SK-N-SH treated with all-trans-retinoic acid at 6 μM for 48 hours (cell line): ENCODE measurements around the gene LEUTX.

Experiments
- ATAC-seq: fragments of 200-7000 bp; cut with Tn5 transposase; 3 replicates; pipeline ENCODE4 v1.9.1; 2020; ENCODE audit warnings: mild to moderate bottlenecking, moderate library complexity
- ARNTL ChIP-seq: fragments of 450-650 bp; formaldehyde crosslinking; IDR thresholded peaks from 2 replicates; pipeline ENCODE4 v1.5.0; 2020; ENCODE audit warnings: low read depth, mild to moderate bottlenecking, moderate library complexity, borderline replicate concordance
- BACH2 ChIP-seq: fragments of 250-450 bp; sonication (Bioruptor Pico); IDR thresholded peaks from 2 replicates; pipeline ENCODE4 v1.9.0; 2021; ENCODE audit warnings: mild to moderate bottlenecking, borderline replicate concordance
- CSDC2 ChIP-seq: fragments of 250-450 bp; sonication (Bioruptor Pico); IDR thresholded peaks from 2 replicates; pipeline ENCODE4 v1.5.0; 2020; ENCODE audit warnings: mild to moderate bottlenecking, moderate library complexity
- CSRNP3 ChIP-seq: fragments of 250-450 bp; sonication (Bioruptor Pico); IDR thresholded peaks from 2 replicates; pipeline ENCODE4 v1.5.1; 2021; ENCODE audit warnings: mild to moderate bottlenecking, moderate library complexity
- ESRRG ChIP-seq: fragments of 250-450 bp; sonication (Bioruptor Pico); IDR thresholded peaks from 2 replicates; pipeline ENCODE4 v1.6.1; 2021; ENCODE audit warnings: mild to moderate bottlenecking
- GLIS3 ChIP-seq: fragments of 250-450 bp; sonication (Bioruptor Pico); IDR thresholded peaks from 2 replicates; pipeline ENCODE4 v1.5.0; 2020; ENCODE audit warnings: mild to moderate bottlenecking, moderate library complexity
- OSR1 ChIP-seq: fragments of 250-450 bp; sonication (Bioruptor Pico); IDR thresholded peaks from 2 replicates; pipeline ENCODE4 v1.8.0; 2022; ENCODE audit warnings: moderate library complexity, mild to moderate bottlenecking, inconsistent platforms
- PATZ1 ChIP-seq: fragments of 250-450 bp; sonication (Bioruptor Pico); IDR thresholded peaks from 2 replicates; pipeline ENCODE4 v1.8.0; 2020; ENCODE audit warnings: mild to moderate bottlenecking, moderate library complexity, borderline replicate concordance
- POU6F1 ChIP-seq: fragments of 250-450 bp; sonication (Bioruptor Pico); IDR thresholded peaks from 2 replicates; pipeline ENCODE4 v1.8.0; 2021; ENCODE audit warnings: low read depth, mild to moderate bottlenecking, moderate library complexity, borderline replicate concordance
- SNAI2 ChIP-seq: fragments of 250-450 bp; sonication (Bioruptor Pico); IDR thresholded peaks from 2 replicates; pipeline ENCODE4 v1.5.0; 2020; ENCODE audit warnings: mild to moderate bottlenecking, moderate library complexity
- ZC3H10 ChIP-seq: fragments of 250-450 bp; sonication (Bioruptor Pico); IDR thresholded peaks from 2 replicates; pipeline ENCODE4 v1.5.1; 2021; ENCODE audit warnings: mild to moderate bottlenecking, moderate library complexity
- ZNF565 ChIP-seq: fragments of 450-650 bp; formaldehyde crosslinking; conservative IDR thresholded peaks from 2 replicates; pipeline ENCODE4 v1.5.0; 2020; ENCODE audit warnings: low read depth, mild to moderate bottlenecking, moderate library complexity
- ZNF8 ChIP-seq: fragments of 450-650 bp; formaldehyde crosslinking; IDR thresholded peaks from 2 replicates; pipeline ENCODE4 v1.5.0; 2020; ENCODE audit warnings: mild to moderate bottlenecking, moderate library complexity
- TF ChIP-seq, protein P1 (sequence below): fragments of 250-450 bp; sonication (Bioruptor Pico); IDR thresholded peaks from 2 replicates; pipeline ENCODE4 v1.5.0; 2020; ENCODE audit warnings: mild to moderate bottlenecking, moderate library complexity

LEUTX gene

GRCh38 chr19:39819786-39820185 is 41.1 kb downstream of the LEUTX start:
- no peak for ATAC-seq
- TF ChIP-seq PATZ1 (no peak), SNAI2 (CRISPR knock-in tag) (no peak), ZC3H10 (CRISPR knock-in tag) (no peak), CSDC2 (CRISPR knock-in tag) (no peak), ARNTL (CRISPR knock-in tag) (no peak), BACH2 (no peak), CSRNP3 (no peak), ESRRG (CRISPR knock-in tag) (no peak), ZNF8 (CRISPR knock-in tag) (no peak), OSR1 (no peak), POU6F1 (CRISPR knock-in tag) (no peak), GLIS3 (CRISPR knock-in tag) (no peak)
- TF ChIP-seq, protein P1, sequence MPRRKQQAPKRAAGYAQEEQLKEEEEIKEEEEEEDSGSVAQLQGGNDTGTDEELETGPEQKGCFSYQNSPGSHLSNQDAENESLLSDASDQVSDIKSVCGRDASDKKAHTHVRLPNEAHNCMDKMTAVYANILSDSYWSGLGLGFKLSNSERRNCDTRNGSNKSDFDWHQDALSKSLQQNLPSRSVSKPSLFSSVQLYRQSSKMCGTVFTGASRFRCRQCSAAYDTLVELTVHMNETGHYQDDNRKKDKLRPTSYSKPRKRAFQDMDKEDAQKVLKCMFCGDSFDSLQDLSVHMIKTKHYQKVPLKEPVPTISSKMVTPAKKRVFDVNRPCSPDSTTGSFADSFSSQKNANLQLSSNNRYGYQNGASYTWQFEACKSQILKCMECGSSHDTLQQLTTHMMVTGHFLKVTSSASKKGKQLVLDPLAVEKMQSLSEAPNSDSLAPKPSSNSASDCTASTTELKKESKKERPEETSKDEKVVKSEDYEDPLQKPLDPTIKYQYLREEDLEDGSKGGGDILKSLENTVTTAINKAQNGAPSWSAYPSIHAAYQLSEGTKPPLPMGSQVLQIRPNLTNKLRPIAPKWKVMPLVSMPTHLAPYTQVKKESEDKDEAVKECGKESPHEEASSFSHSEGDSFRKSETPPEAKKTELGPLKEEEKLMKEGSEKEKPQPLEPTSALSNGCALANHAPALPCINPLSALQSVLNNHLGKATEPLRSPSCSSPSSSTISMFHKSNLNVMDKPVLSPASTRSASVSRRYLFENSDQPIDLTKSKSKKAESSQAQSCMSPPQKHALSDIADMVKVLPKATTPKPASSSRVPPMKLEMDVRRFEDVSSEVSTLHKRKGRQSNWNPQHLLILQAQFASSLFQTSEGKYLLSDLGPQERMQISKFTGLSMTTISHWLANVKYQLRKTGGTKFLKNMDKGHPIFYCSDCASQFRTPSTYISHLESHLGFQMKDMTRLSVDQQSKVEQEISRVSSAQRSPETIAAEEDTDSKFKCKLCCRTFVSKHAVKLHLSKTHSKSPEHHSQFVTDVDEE (CRISPR knock-in tag) = no peak

DNA sequence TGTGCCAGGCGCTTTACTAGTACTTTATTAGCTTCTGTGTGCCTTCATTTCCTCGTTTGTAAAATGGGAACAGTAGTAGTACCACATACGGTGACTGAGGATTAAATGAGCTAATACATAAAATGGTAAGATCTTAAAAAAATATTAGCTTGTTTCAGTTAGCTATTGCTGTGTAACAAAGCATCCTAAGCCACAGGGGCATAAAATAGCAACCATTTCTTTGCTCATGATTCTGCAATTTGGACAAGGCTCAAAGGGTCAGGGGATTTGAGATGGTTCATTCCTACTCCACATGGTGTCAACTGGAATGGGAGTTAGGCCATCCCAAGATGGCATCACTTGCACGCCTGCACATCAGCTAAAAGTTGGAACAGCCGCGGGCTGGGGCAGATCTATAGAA is 42.0 kb downstream of the LEUTX start:
- no peak for TF ChIP-seq ESRRG (CRISPR knock-in tag)
- TF ChIP-seq ZC3H10 (CRISPR knock-in tag) = no peak
- TF ChIP-seq ZNF565 (CRISPR knock-in tag) = no peak
- ATAC-seq = no peak

GRCh38 chr19:39823686-39824085 is 45.0 kb downstream of the LEUTX start:
- TF ChIP-seq CSRNP3 (no peak), GLIS3 (CRISPR knock-in tag) (0 out of 2 replicates have a peak, but pooled peaks have one; percentile 13), SNAI2 (CRISPR knock-in tag) (no peak), PATZ1 (0 out of 2 replicates have a peak, but pooled peaks have one; percentile 6), OSR1 (no peak), ZNF8 (CRISPR knock-in tag) (no peak), CSDC2 (CRISPR knock-in tag) (no peak)
- ATAC-seq = peak; percentile 31
